GM21619 (cell line): ENCODE measurements around the gene SEMA3G.

Experiments
- ATAC-seq: cut with Tn5 transposase; IDR thresholded peaks from one replicate; pipeline ENCODE4 v1.9.1; 2021; ENCODE audit not compliant: unreplicated experiment

SEMA3G gene

DNA sequence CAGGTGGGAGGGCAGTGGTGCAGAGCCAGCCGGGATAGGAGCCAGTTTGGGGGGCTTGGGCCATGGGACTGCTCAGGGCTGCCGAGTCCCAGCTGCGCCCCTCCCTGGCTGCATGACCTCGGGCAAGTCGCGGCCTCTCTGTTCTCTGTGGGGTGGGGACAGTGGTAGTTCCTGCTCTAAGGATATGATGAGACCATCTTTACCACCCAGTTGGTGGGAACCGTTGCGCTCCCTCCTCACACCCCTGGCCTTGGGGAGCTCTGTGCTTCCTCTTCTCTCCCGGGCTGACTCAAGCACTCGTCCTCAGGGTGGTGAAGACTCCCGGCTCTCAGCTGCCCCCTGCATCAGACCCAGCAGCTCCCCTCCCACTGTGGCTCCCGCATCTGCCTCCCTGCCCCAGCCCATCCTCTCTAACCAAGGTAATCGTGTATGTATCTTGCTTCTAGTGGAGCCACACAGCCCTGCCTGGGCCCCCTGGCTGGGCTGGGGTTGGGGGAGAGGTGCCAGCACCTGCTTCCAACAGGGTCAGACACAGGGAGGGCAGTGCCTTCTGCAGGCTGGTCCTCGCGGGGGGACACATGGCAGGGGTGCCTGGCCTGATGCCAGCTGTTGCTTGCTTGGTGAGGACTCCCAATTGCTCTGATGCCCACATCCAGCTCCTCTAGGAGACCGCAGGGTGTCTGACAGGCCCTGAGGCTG lies 35.1 kb upstream of the SEMA3G start:
- no peak for ATAC-seq

- ATAC-seq, result no peak
These were observed 34.4 kb upstream of the SEMA3G start for GRCh38 chr3:52479037-52479876.

DNA sequence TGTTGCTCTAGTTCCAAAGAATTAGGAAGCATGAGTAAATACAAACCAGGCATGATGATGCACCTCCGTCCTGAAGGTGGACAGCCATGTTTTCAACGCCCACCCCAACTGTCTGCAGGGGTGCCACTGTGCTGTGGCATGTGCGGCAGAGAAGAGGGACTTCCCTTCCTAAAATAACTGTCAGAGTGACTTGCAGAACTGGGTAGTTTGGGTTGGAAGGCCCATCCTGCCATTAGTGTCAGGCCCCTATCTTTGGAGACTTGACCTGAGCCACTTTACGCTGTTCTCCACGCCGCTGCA lies 32.8 kb upstream of the SEMA3G start:
- no peak for ATAC-seq

DNA sequence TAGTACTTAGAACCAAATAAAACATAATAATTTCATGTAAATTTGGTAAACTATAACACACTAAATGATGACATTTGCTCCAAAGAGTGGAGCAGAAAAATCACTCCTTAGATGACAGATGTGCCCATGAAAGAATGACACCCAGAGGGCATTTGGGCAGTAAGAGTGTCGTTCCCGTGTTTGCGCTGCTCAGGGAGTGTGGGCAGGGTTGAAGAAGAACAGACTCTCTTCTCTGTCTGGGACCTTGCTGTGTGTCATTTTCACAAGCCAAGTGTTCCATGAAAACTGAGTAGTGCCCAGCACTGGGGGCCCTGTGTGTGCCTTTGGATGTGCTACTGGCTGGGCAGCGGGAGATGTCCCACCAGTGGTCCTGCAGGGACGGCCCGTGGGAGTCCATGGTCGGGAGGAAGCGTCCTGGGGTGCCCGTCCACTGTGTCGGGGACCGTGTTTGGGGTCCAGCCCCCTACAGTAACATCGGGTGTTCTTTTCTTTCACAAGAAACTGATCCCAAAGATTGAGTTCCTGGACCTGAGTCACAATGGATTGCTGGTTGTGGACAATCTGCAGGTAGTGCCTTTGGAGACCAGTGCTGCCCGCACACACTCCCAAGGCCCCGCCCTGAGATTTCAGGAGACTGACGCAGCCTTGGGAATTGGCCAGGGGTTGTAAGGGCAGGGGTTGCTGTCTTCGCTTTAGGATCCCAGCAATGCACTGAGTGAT lies 32.3 kb upstream of the SEMA3G start:
- ATAC-seq, result no peak

DNA sequence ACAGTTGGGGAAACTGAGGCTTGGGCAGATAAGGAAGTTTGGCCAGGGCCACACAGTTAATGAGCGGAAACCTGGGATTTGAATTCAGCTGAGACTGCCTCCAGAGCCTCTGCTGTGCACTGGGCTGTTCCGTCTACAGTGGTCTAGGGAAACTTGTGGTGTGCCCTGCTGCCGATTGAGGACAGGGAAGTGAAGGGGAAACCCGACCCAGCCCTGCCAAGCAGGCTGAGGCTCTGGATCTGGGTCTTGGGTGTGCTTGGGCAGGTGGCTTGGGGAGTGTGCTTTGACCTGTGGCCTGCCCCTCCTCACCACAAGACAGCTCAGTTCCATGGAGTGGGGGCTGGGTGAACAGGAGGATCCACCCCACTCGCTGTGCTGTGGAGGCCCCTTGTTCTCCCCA lies 28.1 kb upstream of the SEMA3G start:
- ATAC-seq, result no peak

DNA sequence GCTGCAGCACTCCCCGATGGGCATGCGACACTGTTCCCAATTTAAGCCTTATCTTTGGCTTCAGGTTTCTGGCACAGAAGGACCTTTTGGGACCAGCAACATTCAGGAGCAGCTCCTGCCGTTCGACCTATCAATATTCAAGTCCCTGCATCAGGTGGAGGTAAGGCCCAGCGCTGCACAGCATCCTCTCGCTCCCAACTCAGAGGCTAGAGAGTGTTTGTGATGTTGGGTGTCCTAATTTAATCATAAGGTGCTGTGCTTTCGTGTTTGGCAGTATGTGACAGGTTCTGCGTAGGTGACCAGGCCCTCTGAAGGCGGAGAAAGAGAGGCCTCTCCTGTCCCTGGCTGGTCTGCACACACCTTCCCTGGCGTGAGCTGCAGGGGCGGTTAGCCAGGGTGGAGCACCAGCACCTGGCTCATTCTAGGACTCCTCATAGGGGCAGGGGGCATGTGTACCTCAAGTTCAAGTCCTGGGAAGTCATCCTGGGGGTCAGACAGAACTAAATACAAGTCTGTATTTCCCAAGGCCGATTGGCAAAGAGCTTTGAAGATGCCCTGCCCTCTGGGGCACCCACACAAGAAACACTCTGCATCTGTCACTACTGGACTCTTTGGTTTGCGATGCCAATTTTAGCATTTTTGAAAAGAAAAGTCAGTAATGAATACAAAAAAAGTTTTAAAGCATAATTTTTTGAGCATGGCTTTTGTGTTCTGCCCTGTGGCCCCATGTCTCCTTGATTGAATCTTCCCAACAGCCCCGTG lies 27.5 kb upstream of the SEMA3G start:
- no peak for ATAC-seq

DNA sequence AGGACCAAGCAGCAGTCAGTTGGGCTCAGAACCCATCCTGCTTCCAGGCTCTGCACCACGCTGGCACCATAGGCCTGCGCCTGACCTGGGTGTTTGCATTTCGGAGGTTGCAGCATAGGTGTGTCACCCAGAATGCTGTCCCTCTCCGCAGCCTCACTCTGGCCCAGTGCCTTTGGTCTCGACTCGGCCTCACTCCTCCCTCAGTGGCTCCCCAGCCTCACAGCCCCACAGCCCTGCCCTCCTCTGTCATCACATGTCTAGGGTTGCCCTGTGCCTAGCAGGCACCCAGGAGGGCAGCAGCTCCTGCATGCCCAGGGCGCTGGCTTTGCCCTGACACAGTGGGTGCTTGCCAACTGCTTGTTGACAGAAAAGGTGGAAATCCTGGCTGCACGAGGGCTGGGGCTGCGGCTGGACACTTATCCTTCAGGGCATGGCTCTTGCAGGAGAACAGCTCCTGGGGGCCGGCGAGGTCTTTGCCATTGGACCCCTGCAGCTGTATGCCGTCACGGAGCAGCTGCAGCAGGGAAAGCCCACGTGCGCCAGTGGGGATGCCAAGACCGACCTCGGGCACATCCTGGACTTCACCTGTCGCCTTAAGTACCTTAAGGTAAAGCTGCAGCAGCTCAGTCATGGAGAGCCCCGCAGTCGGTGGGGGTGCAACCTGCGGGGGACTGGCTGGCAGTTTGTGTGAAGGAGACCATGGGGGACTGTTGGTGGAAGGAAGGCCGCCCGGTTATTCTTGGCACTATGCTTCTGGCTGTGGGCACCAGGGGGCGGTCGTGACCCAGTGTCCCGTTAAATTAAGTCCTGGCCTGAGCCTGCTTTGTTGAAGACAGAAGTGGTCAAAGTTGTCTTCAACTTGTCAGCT lies 26.7 kb upstream of the SEMA3G start:
- ATAC-seq, result no peak

DNA sequence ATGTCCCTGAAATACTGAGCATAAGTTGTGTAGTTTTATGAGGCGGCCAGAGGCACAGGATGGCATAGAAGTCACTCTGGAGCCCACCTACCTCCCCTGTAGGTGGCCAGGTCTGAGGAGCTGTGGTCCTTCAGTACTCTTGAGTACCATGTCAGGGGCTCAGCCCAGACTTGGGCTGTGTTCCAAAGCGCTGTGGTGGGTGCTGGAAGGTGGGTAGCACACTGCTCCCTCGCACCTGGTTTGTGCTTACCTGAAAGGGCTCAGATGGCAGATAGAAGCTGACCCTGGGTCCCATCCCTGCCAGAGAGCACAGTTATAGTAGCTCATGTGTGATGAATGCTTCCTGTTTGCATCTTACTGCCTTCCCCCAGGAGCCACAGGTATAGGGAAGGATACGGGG lies 26.0 kb upstream of the SEMA3G start:
- ATAC-seq, result no peak

DNA sequence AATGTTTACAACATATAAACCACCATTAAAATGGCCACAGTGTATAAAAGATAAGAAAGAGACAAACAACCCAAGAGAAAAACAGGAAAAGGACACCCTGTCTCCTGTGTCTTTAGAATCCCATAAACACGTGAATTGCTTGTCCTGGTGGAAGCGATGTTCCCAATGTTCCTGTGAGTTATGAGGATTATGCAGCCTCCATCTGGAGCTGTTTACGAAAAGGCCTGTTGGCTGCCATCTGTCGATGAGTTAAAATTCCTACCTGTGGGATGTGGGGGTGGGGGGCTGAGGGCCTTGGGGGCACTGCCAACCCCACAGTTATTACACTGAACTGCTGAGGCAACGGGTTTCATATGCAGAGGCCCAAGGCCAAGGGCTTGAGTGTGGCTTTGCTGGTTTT lies 24.1 kb upstream of the SEMA3G start:
- ATAC-seq, result no peak

GRCh38 chr3:52468336-52468735 lies 23.4 kb upstream of the SEMA3G start:
- ATAC-seq, result no peak

GRCh38 chr3:52463416-52463815 lies 18.5 kb upstream of the SEMA3G start:
- no peak for ATAC-seq

- no peak for ATAC-seq
These were observed 17.0 kb upstream of the SEMA3G start for GRCh38 chr3:52461874-52462273.

DNA sequence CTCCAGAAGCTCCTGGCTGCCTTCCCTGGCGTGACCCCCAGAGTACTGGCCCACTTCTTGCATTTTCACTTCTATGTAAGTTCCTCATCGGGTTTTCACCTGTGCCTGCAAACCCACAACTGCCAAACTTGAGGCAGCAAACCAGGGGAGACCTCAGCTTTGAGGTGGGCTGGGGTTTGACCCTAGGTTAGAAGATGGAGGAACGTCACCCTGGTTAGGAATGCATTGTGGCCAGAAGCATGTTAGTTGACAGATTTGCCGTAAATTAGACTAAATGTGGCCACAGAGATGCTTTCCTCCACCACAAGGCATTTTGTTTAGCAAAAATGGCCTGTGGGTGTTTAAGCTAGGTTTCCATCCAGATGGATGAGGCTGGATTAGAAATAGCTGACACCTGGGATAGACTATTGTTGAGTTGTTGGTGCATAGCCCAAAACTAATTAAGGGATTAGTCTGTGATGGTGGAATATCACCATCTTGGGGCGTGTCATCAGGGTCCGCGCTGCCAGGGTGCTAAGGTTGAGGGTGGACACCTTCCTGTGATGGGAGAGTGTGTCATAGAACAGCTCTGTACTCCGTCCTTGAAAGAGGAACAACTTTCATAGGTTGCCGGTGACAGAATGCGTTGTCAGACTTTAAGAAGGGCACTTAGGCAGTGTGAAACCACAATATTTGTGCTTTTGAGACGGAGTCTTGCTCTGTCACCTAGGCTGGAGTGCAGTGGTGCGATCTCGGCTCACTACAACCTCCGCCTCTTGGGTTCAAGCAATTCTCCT lies 14.1 kb upstream of the SEMA3G start:
- no peak for ATAC-seq

GRCh38 chr3:52458031-52458760 lies 13.3 kb upstream of the SEMA3G start:
- ATAC-seq, result no peak

DNA sequence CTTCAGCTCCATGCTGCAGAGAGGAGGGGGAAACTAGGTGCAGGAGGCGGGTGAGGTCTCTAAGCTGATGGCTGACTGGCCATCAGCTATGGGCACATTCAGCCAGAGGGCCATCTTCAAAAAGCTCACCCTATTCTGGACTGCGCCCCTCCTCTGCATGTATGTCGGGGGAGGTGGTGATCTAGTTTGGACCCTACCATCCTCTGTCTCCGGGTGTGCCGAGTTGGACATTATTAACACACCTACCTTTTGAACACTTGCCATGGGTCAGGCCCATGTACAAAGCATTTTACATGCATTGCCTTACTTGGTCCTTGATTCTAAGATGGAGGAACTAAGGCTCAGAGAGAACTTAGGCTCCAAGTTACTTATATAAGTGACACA lies 11.9 kb upstream of the SEMA3G start:
- no peak for ATAC-seq

DNA sequence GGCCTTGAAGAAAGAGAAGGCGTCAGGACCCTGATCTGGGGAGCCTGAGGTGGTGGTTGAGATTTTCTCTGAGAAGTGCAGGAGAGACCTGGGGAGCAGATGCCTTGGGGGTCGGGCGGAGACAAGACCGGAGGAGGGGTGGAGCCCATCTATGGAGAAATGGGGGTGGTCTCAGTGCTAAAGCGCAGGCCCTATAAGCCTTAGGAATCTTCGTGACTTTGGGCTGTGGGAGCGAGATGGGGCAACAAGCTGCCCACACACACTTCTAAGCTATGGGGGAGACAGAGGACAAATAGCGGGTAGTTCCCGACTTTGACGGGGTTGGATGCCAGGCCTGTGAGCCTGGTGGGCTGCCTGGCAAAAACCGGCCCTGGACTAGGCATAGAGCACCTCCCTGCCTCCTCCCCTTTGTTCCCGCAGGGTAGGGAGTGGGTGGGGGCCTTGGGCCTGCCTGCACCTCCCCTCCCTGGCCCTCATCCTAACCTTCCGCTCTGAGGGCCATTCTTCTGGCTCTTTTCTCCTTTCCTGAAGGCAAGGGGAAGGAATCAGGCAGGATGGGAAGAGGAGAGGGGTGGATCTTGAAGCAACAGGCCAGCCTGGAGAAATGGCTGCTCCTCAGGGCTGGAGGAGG lies 11.4 kb upstream of the SEMA3G start:
- ATAC-seq, result no peak

DNA sequence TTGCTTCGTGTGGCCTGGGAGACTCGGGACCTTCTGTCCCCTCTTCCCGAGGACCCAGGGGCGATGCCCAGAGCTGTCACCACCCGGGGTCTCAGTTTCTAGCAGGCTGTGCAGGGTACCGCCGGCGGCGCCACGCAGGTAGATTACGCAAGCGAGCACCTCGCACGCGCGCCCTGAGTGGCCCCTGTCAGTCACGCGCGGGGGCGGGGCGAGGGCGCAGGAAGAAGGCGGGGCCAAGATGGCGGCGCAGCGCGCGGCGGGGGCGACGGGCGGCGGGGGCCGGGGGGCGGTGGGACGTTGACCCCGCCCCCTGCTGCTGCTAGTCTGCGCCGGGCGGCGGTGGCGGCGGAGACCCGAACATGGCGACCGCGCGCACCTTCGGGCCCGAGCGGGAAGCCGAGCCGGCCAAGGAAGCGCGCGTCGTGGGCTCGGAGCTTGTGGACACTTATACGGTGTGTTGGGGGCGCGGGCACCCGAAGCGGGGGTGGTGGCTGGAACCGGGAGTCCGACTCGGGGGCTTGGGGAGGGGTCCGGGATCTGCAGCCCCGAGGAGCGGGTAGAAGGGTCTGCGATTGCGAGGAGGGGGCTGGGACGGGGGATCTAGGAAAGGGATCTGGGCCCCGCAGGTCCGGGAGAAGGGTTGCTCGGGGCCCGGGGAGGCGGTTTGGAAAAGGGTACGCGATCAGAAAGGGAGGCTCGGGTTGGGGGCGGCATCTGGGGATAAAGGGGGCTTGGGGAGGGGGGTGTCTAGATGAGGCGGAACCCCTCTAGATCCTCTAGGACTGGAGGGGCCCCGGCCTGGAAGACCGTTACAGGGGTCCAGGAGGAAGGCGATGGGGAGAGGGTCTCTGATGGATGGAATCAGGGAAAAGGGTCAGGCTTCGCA lies 10.6 kb upstream of the SEMA3G start, which contains the start of gene NISCH:
Gene NISCH, plus strand, starts transcription at position 322 of the 886 bp plus-strand sequence. Its CDS starts 38 bp downstream, at position 360.
- ATAC-seq, result peak; percentile 63

DNA sequence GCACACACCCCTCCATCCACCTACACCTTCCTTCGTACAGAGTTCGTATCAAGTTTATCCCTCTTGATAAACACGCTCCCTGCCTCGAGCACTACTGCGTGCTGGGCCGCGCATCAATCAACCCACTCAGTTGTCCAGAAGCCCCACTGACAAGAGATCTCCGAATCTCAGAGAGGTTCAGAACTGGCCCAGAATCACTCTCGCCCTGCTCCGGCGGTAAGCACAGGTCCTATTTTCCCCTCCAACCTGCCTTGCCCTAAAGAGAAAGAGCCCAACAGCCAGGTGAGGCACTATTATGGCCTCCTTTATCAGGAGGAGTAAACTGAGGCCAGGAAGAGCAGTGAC lies 10.0 kb upstream of the SEMA3G start:
- no peak for ATAC-seq
